Heart right ventricle (tissue), 16 donors: ENCODE measurements around the gene AFF1. TPM values are rescaled to one million over a fixed set of nuclear protein-coding genes. Genes with fewer than 3 reads are reported as not detected.

Source experiments
- ATAC-seq, 8 donors: fragments of 200-7000 bp; cut with Tn5 transposase; one replicate each; pipeline ENCODE4 v1.9.1; 2020; ENCODE audit warnings: mild to moderate bottlenecking in 8 of 8, moderate library complexity in 8 of 8, moderate number of reproducible peaks in 1 of 8
- DNase-seq, 2 donors: peaks; one replicate each; pipeline ENCODE4 v3.0.0-alpha.2; 2020
- H3K27ac ChIP-seq, 10 donors: fragments of 200-600 bp; sonication (generic) in 2 of 10; one replicate each; pipeline versions ENCODE4 v1.5.0 to v1.8.0; 2020 to 2022; ENCODE audit warnings: mild to moderate bottlenecking in 3 of 10
- H3K27me3 ChIP-seq, 7 donors: fragments of 200-600 bp; one replicate each; pipeline ENCODE4 v1.8.0; 2021 to 2022; ENCODE audit warnings: mild to moderate bottlenecking in 2 of 7
- H3K36me3 ChIP-seq, 9 donors: fragments of 200-600 bp; sonication (generic) in 1 of 9; one replicate each; pipeline versions ENCODE4 v1.5.0 to v1.8.0; 2020 to 2022; ENCODE audit warnings: mild to moderate bottlenecking in 2 of 9
- H3K4me1 ChIP-seq, 9 donors: fragments of 200-600 bp; sonication (generic) in 1 of 9; one replicate each; pipeline versions ENCODE4 v1.5.0 to v1.8.0; 2020 to 2022; ENCODE audit warnings: mild to moderate bottlenecking in 4 of 9
- H3K4me3 ChIP-seq, 10 donors: fragments of 200-600 bp; sonication (generic) in 2 of 10; one replicate each; pipeline versions ENCODE4 v1.5.0 to v1.8.0; 2020 to 2022; ENCODE audit warnings: mild to moderate bottlenecking in 7 of 10, moderate library complexity in 2 of 10
- H3K9me3 ChIP-seq, 11 donors: fragments of 200-600 bp in 10 of 11; sonication (generic) in 2 of 11; one replicate each; pipeline versions ENCODE4 v1.5.0 to v1.8.0; 2013 to 2022; ENCODE audit warnings: mild to moderate bottlenecking in 2 of 11, control low read depth in 1 of 11, moderate library complexity in 1 of 11
- WGBS, 2 donors: extraction: QIAGEN DNeasy Blood & Tissue Kit; methylation state at CpG; one replicate each; pipeline ENCODE4 v1.1.7; 2013; ENCODE audit warnings: inconsistent platforms in 1 of 2; 5-methylcytosine and 5-hydroxymethylcytosine counted together
- intact Hi-C, 10 donors: fragments of 100-400 bp; cut with DNase I; formaldehyde crosslinking; loops; one replicate each; pipeline versions ENCODE4 v1.11.1 to v1.14.2; 2022
- polyA plus RNA-seq, 2 donors: library from polyadenylated mRNA; stranded (reverse); fragments of 200-250 nt; gene quantifications; one replicate each; pipeline ENCODE4 v1.2.3, GENCODE V29; 2013
- total RNA-seq, 10 donors: library from RNA; stranded (reverse); fragmentation: NEBNext Ultra II Directional in 3 of 10; extraction: Animal tissue kit (Norgen Biotek cat#: 25700) in 3 of 10; gene quantifications; one replicate each; pipeline versions ENCODE4 v1.2.1 to v1.2.4, GENCODE V29; 2021 to 2023
- TF ChIP-seq, protein P1 (sequence below), 9 donors: fragments of 200-600 bp; sonication (generic) in 2 of 9; IDR thresholded peaks; one replicate each; pipeline versions ENCODE4 v1.5.0 to v1.8.0; 2021 to 2022; ENCODE audit warnings: antibody characterized with exemption in 9 of 9, mild to moderate bottlenecking in 5 of 9, moderate library complexity in 1 of 9
- donor health status: Arrhythmogenic right ventricular cardiomyopathy.
- donor health status: ischemic (EF 13 %, LVEDD 7.1; RV severe dilation, severe dysfunction).
- donor health status: healthy with polysubstance abuse.
- donor health status: DM: no; HTN: yes; CAD: no.
- donor health status: DM: no; HTN: no; CAD: no.
- donor health status: ischemic (EF 25% LVEDD 6.9; RV normal size, moderate dysfunction).
- donor health status: ischemic (EF 25% LVEDD 5.7; RV mildly dilated, moderate dysfunction).
- donor health status: healthy.
- donor health status: DM: yes; HTN: yes; CAD: no.
- donor health status: Ischemic cardiomyopathy.
- donor health status: ischemic (EF 35%, LVEDD 5.7; RV mildly dilated, moderate dysfunction).
- donor health status: nonischemic (EF 11% LVEDD 7.7; RV severe dilation, severe dysfunction).
- donor health status: DM: yes; HTN: yes; CAD: no.
- donor health status: PGD.
- donor health status: ischemic (EF 29% LVEDD 5.4; RV normal size, mild dysfunction).
- donor health status: nonischemic (EF 23%, LVEDD 6.1; RV moderate dilation, normal function).

The AFF1 gene
- total and polyA plus RNA-seq, 12 donors: 44.4 to 90.2 (median 74.5) TPM

DNA sequence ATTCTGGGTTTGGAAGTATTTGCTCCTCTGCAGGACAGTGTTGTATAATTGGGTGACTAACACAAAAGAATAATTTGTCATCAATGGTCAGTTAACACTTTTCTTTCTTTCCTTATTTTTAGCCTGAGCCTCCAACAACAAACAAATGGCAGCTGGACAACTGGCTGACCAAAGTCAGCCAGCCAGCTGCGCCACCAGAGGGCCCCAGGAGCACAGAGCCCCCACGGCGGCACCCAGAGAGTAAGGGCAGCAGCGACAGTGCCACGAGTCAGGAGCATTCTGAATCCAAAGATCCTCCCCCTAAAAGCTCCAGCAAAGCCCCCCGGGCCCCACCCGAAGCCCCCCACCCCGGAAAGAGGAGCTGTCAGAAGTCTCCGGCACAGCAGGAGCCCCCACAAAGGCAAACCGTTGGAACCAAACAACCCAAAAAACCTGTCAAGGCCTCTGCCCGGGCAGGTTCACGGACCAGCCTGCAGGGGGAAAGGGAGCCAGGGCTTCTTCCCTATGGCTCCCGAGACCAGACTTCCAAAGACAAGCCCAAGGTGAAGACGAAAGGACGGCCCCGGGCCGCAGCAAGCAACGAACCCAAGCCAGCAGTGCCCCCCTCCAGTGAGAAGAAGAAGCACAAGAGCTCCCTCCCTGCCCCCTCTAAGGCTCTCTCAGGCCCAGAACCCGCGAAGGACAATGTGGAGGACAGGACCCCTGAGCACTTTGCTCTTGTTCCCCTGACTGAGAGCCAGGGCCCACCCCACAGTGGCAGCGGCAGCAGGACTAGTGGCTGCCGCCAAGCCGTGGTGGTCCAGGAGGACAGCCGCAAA lies 179.6 kb downstream of the AFF1 start:
- WGBS, 2 donors: 83 to 87% methylated on average over 24 of the region's 24 CpGs
- H3K27me3 ChIP-seq: no peaks in the 10 kb centered on the region
- TF ChIP-seq, protein P1, sequence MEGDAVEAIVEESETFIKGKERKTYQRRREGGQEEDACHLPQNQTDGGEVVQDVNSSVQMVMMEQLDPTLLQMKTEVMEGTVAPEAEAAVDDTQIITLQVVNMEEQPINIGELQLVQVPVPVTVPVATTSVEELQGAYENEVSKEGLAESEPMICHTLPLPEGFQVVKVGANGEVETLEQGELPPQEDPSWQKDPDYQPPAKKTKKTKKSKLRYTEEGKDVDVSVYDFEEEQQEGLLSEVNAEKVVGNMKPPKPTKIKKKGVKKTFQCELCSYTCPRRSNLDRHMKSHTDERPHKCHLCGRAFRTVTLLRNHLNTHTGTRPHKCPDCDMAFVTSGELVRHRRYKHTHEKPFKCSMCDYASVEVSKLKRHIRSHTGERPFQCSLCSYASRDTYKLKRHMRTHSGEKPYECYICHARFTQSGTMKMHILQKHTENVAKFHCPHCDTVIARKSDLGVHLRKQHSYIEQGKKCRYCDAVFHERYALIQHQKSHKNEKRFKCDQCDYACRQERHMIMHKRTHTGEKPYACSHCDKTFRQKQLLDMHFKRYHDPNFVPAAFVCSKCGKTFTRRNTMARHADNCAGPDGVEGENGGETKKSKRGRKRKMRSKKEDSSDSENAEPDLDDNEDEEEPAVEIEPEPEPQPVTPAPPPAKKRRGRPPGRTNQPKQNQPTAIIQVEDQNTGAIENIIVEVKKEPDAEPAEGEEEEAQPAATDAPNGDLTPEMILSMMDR (IDR thresholded peaks at IDR 0.05): peak in 8 of 9 donors; percentile 13 to 51 (median 38)
- peaks cover 0 to 38% (median 23%) of the 10 kb centered on the region in 9 donors for H3K4me1 ChIP-seq
- DNase-seq (peak in 1 of 2 donors; percentile 39), ATAC-seq (peak in 7 of 8 donors; percentile 28 to 57 (median 48))
- H3K9me3 ChIP-seq: no peaks in the 10 kb centered on the region
- H3K27ac ChIP-seq: peak overlapping the region in 2 of 10 donors; percentile 18 to 37
- peaks cover 0 to 90% (median 24%) of the 10 kb centered on the region in 9 donors for H3K36me3 ChIP-seq
- intact Hi-C loops: no loop called here
- H3K4me3 ChIP-seq: no peak overlapping the region

DNA sequence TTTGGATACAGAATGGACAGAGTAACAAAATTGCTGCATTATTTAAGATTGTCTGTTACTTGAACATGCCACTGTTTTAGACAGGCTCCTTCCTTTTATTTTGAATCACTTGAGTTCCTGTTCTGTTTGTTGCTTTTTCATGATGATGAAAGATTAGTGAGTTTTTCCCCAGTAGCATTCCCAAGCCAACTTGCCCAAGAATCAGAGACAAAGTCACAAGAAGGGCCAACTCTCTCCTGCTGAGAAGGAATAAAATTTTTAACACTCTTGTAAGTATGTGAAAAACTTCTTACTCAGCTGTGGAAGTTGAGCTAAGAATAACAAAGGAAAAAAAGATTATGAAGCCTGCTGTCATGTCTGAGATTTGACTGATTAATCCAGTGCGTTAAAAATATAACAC lies 181.4 kb downstream of the AFF1 start:
- intact Hi-C loops: no loop called here
- H3K4me1 ChIP-seq: peaks cover 0 to 52% (median 31%) of the 10 kb centered on the region in 9 donors

DNA sequence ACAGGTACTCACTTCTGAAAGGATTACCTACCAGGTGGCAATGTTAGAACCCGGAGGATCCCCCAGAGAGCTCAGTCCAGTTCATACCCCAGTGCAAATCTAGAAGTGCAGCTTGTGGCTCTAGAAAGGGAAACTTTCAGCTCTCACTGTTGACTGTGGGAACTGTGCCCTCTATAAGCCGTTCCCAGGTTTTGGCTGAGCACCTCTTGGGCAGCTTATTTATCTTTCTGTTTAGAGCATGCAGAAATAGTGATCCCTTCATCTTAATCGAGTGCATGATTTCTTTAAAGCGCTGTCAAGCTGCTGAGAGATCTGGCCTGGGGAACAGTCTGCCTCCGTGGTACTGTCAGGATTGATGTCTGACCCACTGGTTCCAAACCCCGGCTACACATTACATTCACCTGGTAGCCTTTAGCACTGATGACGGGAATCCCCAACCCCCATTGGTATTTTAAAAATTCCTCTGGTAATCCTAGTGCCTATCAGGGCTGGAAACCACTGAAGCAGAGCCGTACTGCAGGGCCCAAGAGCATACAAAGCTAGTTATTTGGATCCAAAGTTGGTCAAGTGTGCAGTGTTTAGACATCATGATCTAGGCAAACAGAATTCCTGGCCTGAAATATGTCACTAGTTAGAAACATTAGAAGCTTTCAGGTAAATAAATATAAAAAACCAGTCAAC lies 182.4 kb downstream of the AFF1 start:
- ATAC-seq (peak in 1 of 8 donors; percentile 3), DNase-seq (no peak)
- intact Hi-C loops: no loop called here
- 44 to 64% methylated on average over 8 of the region's 8 CpGs for WGBS, 2 donors
- TF ChIP-seq, protein P1 (IDR thresholded peaks at IDR 0.05): no peak
- no peaks in the 10 kb centered on the region for H3K9me3 ChIP-seq
- H3K36me3 ChIP-seq: peaks cover 0 to 95% (median 23%) of the 10 kb centered on the region in 9 donors
- H3K4me3 ChIP-seq: no peak overlapping the region
- H3K27me3 ChIP-seq: no peaks in the 10 kb centered on the region
- peaks cover 0 to 61% (median 41%) of the 10 kb centered on the region in 9 donors for H3K4me1 ChIP-seq
- H3K27ac ChIP-seq: peak overlapping the region in 8 of 10 donors; percentile 10 to 90 (median 39)

More for the DNA sequence above, 181.4 kb downstream of the AFF1 start:
- 50 to 76% methylated on average over 1 of the region's 1 CpG for WGBS, 2 donors
- H3K9me3 ChIP-seq: no peaks in the 10 kb centered on the region
- peaks cover 0 to 98% (median 24%) of the 10 kb centered on the region in 9 donors for H3K36me3 ChIP-seq
- ATAC-seq (no peak), DNase-seq (no peak)
- H3K27me3 ChIP-seq: no peaks in the 10 kb centered on the region
- no peak overlapping the region for H3K4me3 ChIP-seq
- peak overlapping the region in 1 of 10 donors; percentile 90 for H3K27ac ChIP-seq
- TF ChIP-seq, protein P1 (IDR thresholded peaks at IDR 0.05): no peak

DNA sequence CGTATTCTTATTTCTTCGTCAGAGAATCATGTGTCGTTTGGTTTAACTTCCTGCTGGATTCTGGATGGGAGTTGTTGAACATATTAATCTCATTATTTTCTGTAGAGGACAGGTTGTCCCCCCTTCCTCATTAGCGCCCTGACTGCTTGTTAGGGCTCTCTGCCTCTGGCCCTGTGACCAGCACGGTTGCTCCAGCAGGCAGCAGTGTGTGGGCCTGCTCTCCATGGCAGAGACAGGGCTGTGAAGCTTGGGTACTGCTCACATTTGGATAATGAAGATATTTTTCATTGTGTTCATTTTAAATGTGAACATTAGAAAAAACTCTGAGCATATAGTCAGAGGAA lies 182.9 kb downstream of the AFF1 start:
- Histone ChIP-seq H3K27ac (peak overlapping the region in 8 of 10 donors; percentile 10 to 90 (median 39)), H3K9me3 (no peaks in the 10 kb centered on the region), H3K4me1 (peaks cover 0 to 66% (median 45%) of the 10 kb centered on the region in 9 donors), H3K4me3 (no peak overlapping the region), H3K36me3 (peaks cover 0 to 91% (median 19%) of the 10 kb centered on the region in 9 donors), H3K27me3 (no peaks in the 10 kb centered on the region)
- DNase-seq (no peak), ATAC-seq (peak in 1 of 8 donors; percentile 32)
- intact Hi-C loops: no loop called here
- 76 to 83% methylated on average over 5 of the region's 5 CpGs for WGBS, 2 donors
- TF ChIP-seq, protein P1 (IDR thresholded peaks at IDR 0.05): no peak
